SH-SY5Y (cell line): ENCODE data around the gene CFAP299.

Experiments used
- GATA2 ChIP-seq: IDR thresholded peaks from 2 replicates; pipeline ENCODE4 v1.6.1; 2011; ENCODE audit warnings: mild to moderate bottlenecking, low read depth, low read length
- GATA3 ChIP-seq: IDR thresholded peaks from 2 replicates; pipeline ENCODE4 v1.6.1; 2011; ENCODE audit warnings: low read depth, mild to moderate bottlenecking, low read length, moderate library complexity

The CFAP299 gene

DNA sequence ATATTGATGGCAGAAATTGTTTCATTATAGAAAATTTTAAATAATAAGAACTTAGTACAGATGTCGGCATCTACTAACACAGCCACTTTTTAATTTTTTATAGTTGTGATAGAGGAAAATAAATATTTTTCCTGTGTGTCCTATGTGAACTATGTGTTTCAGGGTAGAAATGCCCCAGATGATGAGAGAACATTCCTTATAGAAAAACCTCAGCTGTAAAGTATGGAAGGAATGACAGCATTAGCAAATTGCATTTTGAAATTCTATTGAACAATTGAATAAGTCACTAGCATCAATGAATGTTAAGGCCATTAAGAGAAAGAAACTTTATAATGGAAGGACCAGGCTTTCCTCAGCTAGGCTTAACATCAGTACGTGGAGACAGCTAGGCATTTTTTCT, 149.2 kb downstream of the CFAP299 start:
- TF ChIP-seq GATA2: no peak
- TF ChIP-seq GATA3: no peak

DNA sequence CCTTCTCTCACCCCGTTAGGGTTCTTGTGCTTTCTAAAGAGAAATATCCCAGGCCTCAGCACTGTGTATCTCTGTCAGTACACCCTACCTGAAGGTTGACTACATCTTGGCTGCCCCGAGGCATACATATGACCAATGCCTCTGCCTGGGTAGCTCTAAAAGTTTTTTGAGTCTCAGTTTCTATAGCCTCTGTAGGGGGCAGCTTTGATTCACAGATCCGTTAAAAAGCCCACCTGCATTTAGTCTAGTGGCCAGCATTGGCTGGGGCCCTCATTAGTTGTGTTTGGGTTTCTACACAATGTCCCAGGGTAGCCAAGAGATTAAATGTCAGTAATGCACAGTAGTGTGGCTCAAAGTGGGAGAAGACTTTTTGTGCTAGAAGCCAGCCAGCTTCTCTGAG, 151.1 kb downstream of the CFAP299 start:
- TF ChIP-seq GATA3: no peak
- no peak for TF ChIP-seq GATA2

DNA sequence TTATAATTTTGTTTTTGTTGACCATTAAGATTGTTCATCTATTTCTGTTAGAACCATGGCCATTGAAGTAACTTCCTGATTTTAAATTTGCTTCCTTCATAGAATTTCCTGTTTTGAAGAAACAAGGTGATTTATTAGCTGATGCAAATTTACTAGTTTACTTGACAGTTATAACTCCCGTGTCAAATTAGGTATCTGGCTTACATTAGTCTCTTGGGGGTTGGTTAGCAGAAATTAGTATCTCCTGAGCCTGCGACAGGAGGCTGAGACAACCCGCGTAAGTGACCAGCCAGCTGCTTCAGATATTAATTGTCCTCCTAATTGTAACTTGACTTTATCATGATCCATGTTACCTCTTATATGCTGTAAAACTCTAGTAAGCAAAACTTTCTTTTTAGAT, 154.3 kb downstream of the CFAP299 start:
- TF ChIP-seq GATA2 (no peak), GATA3 (no peak)

DNA sequence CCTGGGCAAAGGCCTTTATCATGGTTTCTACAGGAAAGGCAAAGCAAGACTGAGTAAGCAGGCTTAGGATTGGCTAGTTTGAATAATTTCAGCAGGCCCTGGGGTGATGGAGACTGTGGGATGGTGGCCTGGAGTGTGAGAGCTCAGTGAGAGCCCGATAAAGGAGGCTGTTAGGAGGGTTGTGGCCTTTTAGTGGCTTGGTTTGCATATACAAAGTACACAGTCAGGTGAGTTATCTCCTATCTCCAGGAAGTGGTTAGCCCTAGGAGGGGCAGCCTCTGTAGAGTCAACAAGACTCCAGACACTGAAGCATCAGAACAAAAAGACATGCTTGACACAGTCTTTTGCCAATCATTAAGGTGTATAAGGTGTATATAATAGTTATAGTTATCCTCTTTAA, 157.2 kb downstream of the CFAP299 start:
- no peak for TF ChIP-seq GATA3

GRCh38 chr4:80495865-80496264, 160.3 kb downstream of the CFAP299 start:
- no peak for TF ChIP-seq GATA2
- TF ChIP-seq GATA3: no peak

DNA sequence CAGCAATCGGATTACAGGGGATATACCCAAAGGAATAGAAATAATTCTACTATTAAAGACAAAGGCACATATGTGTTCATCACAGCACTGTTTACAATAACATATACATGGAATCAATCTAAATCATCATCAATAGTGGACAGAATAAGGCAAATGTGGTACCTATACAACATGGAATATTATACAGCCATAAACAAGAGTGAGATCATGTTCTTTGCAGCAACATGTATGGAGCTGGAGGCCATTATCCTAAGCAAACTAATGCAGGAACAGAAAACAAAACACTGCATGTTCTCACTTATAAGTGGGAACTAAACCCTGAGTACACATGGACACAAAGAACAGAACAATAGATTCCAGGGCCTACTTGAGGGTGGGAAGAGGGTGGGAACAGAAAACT, 163.2 kb downstream of the CFAP299 start:
- no peak for TF ChIP-seq GATA2
- no peak for TF ChIP-seq GATA3

DNA sequence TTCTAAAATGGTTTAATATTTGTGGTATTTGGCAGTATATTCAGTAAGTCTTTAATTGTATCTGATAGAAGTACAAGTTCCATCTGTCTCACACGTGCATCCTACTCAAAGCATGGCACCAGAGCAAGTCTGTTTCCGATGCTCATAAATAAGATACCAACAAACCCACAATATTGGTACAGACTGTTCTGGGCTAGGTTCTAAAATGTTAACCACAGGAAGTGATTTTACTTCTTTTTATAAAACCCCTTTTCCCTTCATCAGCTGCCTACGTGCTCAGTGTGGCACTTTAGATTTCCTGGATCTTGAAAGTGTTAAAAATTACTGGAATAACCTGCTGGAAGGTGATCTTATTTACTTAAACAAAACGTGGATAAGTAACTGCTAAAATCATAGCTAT, 165.1 kb downstream of the CFAP299 start:
- TF ChIP-seq GATA2: no peak
- TF ChIP-seq GATA3: no peak

GRCh38 chr4:80507077-80507476, 171.5 kb downstream of the CFAP299 start:
- no peak for TF ChIP-seq GATA3
- TF ChIP-seq GATA2: no peak

GRCh38 chr4:80507507-80507906, 172.0 kb downstream of the CFAP299 start:
- TF ChIP-seq GATA2 (no peak), GATA3 (no peak)

DNA sequence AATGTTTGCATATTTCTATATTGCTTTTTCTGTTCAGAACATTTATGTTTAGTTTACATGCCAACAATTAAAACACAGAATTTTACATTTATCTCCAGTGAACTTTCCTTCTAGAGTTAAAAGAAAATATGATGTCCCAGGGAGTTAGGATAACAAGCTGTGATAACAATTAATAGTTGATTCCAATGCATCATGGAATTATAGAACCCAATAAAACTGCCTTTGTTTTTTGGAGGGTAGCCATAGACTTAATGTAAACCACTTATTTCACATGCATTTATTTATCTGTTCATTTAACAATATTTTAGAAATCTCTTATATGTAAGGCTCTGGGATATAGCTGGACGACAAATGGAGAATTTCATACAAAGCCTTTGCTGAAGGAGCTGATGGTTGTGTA, 180.0 kb downstream of the CFAP299 start:
- TF ChIP-seq GATA2: no peak
- no peak for TF ChIP-seq GATA3

DNA sequence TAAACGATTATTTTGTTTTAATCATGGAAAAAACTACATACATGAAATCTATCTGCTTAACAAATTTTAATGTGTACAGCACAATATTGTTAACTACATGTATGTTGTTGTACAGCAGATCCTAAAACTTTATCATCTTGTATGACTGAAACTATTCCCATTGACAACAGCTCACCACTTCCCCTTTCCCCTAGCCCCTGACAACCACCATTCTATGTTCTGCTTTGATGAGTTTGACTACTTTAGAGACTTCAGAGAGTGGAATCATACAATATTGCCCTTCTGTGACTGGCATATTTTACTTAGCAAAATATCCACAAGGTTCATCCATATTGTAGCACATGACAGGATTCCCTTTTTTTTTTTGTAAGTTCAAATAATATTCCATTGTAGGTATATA, 185.9 kb downstream of the CFAP299 start:
- TF ChIP-seq GATA2 (no peak), GATA3 (no peak)

DNA sequence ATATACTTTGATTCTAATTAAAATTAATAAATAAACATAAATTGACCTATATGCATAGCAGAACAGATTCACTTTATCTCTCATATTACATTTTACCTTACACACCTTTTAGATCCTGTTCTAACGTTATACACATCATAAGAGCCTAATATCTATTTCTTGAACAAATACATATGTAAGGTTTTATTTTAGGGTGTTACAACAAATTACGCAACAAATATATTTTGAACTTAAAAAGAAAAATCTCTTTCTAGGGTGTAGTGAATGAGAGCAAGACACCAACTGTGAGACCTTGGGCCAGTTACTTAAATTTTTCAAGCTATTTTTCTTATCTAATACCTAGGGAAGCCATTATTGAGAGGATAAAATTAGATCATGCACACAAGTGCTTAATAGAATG, 191.2 kb downstream of the CFAP299 start:
- no peak for TF ChIP-seq GATA2
- TF ChIP-seq GATA3: no peak

DNA sequence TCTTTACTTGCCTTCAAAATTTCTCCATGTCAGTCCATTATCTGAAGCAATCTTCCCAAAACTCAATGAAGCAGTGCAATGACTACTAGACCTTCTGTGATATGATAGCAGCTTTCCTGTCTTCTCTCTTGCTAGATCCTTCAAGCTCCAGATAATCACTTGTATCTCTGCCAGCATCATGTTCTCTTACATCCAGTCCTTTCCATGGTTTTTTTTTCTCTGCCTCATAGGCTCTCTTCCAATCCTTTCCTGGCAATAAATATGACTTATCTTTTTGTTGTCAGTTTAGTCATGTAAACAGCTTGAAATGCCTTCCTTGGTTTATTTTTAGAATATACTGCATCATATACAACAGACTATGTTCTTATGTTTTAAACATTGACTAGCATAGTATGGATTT, 193.5 kb downstream of the CFAP299 start:
- no peak for TF ChIP-seq GATA3
- TF ChIP-seq GATA2: no peak

GRCh38 chr4:80532674-80533333, 197.3 kb downstream of the CFAP299 start:
- TF ChIP-seq GATA2 (no peak), GATA3 (no peak)

DNA sequence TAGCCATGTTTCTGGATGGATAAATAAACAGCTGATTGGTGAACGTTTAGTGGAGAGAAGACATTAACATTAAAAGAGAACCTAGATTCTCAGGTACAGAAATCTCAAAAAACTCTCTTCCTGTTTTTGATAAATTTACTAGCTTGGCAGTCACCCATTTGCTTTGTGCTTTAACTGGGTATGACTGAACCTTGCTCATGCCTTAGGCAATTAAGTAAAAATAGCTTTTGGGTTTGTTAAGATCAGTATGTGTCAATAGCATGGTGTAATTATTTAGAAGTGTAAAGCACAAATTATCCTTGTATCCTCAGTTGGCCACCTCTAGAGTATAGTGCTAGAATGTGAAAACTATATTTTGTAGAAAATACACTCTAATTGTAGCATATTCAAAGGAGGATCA, 200.0 kb downstream of the CFAP299 start:
- TF ChIP-seq GATA2: no peak
- no peak for TF ChIP-seq GATA3
